Measurements from ENCODE around the gene WNT7A.

WNT7A gene

DNA sequence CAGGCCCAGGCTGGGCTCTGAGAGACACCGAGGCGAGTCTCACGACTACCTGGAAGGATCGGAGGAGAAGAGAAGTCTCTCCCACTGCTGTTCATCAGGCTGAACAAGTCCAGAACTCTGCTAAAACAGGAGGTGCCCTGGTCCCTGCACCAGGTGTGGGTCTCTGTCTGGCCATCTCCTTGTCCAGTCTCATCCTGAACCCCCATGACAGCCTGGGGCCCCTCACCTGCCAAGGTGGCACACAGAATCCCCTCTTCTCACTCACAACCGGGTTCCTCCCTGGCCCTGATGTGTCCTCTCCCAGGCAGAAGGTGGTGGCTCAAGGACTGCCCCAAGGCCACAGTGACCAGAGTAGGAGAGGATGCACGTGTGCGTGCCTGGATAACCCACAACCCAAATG, 34.1 kb downstream of the WNT7A start:
- DNase-seq (ENCODE audit: low spot score): no peak

DNA sequence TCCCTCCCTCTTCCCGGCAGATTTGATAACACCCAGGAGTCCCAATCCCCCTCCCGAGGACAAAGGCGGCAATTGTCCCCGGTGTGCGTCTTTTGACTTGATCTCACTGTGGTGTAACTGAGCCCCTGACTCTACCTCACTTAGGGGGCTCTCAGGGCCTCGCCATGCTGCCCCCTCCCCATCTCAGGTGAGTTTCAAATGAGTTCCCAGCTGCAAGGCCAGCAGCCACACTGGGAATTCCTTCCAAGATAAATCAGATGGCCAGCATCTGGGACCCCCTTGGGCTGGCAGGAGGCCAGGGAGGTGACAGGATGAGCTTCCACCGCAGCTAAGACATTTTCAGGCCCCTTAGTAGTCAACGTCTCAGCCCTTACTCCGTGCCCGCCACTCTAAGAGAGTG, 35.0 kb downstream of the WNT7A start:
- no peak for DNase-seq (ENCODE audit: low spot score)

DNA sequence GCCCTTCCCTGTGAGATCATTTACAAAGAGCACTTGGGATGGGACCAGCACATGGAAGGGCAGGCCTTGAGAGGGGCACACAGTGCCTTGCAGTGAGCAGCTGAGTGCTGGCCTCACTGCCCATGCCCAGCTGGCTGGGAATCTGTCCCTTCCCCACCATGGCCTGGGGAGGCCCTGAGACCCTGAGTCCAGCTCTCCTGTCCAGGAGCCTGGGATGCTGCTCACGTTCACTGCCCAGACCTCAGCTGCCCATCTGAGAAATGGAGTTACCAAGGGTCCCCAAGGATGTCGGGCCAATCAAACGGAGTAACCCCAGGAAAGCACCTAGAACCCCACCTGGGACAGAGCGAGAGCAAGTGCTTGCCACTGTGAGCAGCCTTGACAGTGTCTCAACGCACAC, 35.6 kb downstream of the WNT7A start:
- DNase-seq (ENCODE audit: low spot score): no peak

DNA sequence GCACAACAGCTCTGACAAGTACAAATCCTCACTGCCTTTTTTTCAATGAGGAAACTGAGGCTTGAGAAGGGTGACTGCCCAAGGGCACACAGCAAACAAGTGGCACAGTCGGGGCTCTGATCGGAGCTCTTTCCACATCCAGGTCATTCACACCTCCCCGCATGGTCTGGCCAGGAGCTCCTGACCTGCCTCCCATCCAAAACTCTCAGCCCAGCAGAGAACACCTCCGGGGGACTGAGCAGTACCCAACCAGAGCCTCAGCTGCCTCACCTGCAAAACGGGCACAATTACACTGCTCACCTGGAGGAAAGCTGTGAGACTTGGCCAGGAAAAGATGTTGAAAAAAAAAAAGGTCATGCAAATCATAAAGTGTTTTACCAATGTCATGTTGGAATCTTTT, 36.5 kb downstream of the WNT7A start:
- DNase-seq (ENCODE audit: low spot score): no peak

DNA sequence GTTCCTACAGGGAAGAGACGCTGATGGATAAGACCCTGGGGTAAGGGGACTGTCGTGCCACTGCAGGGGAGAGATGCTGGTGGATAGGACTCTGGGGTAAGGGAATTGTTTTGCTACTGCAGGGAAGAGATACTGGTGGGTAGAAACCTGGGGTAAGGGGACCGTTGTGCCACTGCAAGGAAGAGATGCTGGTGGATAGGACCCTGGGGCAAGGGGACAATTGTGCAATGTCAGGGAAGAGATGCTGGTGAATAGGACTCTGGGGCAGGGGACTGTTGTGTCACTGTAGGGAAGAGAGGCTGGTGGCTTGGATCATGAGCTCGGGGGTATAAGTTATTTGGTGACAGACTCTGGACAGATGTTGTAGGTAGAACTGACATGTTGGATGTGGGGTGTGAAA, 37.6 kb downstream of the WNT7A start:
- no peak for DNase-seq (ENCODE audit: low spot score)

DNA sequence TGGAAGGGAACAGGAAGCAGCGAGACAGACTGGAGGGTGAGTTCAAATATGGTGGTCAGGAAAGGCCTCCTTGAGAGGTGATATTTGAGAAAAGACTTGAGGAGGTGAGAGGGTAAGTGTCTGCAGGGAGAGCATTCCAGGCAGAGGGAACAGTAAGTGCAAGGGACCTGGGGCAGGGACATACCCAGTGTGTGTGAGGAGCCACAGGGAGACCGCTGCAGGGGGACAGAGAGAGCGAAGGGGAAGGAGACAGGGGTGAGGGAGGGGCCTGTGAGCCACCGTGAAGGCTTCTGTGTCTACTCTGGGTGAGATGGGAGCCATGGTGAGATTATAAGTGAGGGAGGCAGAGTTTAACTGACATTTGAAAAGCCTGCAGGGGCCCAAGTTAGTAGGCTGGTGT, 38.0 kb downstream of the WNT7A start:
- DNase-seq (ENCODE audit: low spot score): no peak

DNA sequence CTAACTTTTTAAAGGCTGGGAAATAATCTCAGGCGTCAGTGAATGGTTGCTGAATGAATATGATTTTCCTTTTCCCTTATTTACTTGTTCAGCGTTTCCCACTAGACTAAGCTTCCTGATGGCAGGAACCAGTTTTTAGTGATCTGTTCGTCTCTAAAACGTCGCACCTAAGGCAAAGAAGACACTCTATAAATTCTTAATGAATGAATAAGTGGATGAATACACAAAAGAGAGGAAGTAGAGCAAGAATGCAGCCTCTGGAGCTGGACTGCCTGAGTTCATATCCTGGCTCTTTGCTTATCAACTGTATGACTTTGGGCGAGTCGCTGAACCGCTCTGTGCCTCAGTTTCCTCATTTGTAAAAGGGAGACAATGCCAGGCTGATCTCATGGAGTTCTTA, 38.7 kb downstream of the WNT7A start:
- no peak for DNase-seq (ENCODE audit: low spot score)

DNA sequence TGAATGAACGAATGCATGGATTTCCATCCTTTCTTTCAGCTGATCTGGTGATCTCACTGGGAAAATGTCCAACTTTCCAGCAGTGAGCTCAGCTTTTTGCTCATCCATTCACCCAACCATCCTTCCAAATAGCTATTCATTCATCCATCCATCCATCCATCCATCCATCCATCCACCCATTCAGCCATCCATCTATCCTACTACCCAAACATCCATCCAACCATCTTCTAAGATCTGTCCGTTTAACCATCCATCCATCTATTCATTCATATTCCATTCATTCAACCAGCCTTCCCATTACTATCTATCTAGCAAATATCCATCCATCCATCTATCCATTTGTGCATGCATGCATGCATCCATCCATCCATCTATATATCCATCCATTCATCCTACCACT, 39.4 kb downstream of the WNT7A start:
- no peak for DNase-seq (ENCODE audit: low spot score)

DNA sequence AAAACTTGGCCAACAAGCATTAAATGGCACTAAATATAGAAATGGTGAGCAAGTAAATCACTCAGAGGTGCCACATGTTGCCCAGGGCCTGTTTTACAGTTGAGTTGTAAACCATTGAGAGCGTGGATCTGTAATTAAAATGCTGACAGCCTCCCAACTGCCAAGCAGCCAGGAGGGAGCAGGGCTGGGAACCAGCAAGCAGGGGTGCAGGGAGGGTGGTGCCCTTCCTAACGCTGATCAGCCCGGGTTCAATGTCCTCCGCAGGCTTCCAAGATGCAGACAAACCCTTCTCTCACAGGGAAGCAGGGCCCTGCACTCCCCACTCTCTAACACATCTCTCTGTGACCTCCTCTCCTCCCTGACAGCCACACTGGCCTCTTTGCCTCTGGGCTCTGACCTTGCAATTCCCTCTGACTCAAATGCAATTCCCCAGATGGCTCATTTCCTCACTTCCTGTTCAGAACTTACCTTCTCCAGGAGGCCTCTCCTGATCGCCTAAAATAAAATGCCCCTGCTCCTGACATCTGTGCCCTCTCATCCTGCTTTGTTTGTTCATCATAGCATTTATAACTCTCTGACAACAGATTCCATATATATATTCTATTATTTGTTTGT, 40.0 kb downstream of the WNT7A start:
- no peak for DNase-seq (ENCODE audit: low spot score)

DNA sequence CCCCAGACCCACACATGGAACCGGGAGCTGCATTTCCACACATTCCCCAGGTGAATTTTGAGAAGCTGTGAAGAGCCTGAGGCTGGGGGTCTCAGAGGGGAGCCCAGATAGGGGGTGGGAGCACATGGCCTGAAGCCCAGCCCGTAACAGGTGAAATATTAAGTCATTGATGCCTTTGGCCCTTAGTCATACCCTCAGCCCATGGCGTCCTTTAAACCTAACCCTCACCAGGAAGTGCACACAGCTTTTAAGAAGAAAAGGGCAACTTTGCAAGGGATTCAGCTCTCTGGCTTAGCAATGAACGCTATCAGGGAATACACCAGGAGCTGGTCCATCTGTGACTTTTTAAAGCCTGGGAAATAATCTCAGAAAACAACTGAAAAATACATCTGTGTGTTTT, 40.6 kb downstream of the WNT7A start:
- no peak for DNase-seq (ENCODE audit: low spot score)

DNA sequence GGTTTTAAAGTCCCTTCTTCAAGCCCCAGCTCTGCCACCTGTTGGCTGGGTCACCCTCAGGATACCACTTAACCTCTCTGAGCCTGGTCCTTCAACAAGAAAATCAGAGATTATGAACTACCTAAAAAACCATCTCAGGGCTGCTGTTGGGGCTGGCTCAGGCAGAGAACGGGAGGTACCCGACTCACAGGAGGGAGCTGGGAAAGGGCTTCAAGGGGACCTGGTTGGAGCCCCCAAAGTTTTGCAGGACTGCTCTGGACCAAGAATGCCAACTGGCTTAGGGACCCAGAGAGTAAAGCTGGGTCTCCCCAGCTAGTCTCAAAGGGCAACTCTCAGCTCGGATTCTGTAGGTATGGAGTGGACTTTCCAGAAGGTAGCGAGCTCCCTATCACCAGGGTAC, 41.5 kb downstream of the WNT7A start:
- no peak for DNase-seq (ENCODE audit: low spot score)

DNA sequence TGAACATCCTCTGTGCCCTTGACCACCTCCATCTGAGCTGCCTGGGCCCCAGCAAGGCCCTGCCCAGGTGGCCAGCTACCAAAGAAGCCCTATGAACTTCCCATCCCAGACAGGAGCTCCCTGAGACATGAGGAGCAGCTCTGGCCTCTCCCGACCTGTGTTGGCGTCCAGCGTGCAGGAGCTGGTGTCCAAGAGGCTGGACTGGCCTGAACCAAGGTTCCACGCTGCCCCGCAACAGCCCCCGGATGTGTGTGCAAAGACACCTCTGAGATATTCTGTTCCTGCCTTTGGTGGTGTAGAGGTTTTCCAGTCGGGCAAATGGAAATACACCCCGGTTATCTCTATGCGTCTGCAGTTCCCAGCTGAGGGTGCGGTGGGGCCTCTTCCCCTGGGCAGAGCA, 42.1 kb downstream of the WNT7A start:
- no peak for DNase-seq (ENCODE audit: low spot score)

DNA sequence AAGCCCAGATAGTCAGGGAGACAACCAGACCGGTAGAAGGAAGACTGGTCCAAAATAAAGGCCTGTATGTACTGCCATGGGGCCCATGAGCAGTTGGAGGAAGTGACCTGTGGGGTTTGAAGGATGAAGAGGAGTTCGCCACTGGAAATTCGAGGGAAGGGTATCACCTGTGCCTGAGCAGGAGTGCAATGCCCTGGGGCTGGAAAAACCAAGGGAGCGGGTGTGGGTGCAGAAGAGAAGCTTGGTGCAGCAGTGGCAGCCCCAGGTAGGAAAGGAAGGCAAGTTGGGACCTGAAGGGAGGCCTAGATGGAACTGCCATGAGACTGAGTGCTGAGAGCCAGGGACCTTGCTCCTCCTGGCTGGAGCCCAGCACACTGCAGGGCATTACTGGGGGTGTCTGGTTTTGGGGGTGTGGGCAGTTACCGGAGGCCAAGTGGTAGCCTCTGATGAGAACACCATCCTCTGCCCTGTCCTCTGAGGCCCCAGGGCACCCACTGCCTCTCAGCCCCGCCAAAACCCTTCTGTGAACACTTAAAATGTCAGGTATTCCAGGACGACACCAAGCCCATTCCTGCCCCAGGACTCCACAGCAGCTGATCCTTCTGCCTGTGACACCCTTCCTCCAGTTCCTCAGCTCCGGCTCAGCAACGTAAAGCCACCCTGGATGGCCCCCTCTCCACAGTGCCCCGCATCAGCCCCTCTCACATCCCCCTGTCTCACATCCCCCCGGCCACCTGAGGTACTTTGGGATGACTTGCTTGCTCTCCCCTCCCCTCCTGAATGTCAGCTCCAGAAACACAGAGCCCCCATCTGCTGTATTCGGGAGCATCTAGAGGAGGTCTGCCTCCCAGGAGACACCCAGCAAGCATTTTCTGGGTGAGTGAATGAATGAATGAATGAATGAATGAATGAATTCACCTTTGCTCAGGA, 42.9 kb downstream of the WNT7A start:
- DNase-seq (ENCODE audit: low spot score): no peak

DNA sequence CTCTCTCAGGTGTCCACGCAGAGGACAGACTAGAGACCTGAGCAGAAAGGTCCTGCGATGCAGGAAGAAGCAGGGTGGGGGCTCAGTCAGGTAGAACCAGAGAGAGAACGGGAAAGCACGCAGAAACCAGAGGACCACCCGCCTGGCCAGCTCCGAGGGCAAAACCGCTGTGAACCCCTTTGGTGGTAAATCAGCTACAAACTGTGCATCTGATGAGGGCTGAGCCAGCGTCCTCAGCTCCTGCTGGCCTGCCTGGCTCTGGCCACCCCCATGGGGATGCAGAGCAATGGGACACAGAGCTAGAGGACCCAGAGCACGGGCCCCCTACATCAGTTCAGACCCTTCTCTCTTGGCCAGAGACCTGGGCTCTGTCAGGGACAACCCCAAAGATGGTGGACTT, 44.6 kb downstream of the WNT7A start:
- DNase-seq (ENCODE audit: low spot score): no peak

DNA sequence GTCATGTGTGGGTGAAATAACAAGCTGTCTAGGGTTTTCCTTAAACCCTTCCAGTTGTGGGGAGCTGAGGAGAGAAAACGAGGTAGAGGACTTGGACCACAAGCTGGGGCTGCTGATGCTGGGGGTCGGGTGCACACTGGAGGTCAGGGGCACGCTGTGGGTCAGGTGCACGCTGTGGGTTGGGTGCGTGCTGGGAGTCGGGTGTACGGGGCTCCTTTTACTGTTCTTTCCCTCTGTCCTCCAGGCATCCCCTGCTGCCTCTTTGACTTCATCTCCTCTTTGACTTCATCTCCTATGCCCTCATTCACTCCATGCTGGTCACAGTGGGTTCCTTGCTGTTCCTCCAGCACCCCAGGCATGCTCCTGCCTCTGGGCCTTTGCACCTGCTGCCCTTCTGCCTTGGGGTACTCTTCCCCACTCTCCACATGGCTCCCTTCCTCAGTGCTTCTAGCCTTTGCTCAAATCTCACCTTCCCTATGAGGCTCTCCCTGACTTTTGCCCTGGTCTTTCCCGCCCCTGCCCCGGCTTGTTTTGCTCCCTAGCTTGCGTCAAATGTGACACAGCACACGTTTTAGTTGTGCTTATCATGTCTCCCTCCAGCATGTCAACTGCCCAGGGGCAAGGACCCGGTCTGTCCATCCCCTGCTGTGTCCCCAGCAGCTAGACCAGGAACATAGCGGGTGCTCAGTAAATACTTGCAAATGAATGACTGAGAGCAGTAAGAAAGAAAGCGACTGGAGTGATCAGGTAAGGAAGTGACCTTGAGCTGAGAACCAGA, 45.4 kb downstream of the WNT7A start:
- DNase-seq (ENCODE audit: low spot score): no peak

DNA sequence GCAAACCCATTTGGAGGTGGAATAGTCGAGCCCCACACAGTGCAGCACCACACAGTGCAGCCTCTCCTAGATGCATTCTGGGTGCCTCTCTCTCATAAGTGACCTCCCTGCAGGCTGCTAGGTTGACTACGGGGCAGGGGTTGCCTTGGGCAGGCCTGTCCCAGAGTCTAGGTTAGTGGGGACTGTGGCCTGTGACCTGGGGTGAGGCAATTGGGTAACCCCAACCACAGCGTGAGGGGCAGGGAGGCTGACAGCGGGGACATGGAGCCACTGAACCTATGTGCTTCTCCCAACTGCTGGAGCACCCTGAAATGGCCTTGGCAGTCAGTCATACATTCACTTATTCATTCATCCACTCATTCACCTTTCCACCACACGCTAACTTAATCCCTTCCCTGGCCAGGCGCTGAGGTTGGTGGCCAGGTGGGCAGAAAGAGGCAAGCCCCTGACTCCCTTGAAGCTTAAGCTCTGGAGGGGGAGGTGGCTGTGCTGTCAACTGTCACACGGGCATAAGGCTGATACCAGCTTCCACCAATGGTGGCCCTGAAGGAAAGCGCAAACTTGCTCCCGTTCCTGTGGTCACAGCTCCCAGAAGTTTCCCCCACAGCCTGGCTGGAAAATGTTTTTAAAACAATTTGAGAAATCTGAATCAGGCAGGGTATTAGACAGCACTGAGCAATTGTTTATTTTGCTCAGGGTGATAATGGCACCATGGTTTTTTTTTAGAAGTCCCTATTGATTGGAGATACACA, 46.2 kb downstream of the WNT7A start:
- DNase-seq (ENCODE audit: low spot score): no peak

DNA sequence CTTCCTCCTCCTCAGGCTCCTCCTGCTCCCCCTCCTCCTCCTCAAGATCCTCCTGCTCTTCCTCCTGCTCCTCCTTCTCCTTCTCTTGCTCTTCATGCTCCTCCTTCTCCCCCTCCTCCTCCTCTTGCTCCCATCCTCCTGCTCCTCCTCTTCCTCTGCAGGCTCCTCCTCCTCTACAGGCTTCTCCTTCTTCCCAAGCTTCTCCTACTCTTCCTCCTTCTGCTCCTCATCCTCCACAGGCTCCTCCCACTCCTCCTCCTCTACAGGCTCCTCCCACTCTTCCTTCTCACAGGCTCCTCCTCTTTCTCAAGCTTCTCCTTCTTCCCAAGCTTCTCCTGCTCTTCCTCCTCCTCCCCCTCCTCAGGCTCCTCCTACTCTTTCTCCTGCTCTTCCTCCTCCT, 47.7 kb downstream of the WNT7A start:
- DNase-seq (ENCODE audit: low spot score): no peak

DNA sequence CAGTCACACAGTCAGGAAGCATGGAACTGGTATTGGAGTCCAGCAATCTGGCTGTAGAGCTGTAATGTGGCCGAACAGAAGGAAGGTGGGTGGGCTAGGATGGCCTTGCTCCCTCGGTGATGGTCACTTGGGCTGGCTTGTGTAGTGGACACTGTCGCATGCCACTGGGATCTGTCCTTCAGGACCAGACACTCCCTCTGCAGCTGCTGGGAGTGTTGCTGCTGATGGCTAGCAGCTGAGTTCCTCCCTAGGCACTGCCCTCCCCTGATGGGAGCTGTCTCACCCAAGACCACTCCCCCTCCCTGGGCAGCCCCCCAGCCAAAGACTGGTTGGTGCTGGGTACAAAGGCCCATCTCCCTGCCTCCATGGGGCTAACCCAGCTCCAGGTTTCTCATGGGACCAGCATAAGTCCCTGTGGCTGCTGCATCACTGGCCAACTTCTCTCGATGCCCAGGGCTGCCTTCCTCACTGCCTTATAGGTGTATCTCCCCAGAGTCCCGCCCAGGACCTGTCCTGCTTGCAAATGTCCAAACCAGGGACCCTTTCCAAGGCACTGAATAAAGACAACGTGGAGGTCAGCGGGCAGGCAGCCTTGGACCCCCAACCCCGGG, 48.4 kb downstream of the WNT7A start:
- no peak for DNase-seq (ENCODE audit: low spot score)

DNA sequence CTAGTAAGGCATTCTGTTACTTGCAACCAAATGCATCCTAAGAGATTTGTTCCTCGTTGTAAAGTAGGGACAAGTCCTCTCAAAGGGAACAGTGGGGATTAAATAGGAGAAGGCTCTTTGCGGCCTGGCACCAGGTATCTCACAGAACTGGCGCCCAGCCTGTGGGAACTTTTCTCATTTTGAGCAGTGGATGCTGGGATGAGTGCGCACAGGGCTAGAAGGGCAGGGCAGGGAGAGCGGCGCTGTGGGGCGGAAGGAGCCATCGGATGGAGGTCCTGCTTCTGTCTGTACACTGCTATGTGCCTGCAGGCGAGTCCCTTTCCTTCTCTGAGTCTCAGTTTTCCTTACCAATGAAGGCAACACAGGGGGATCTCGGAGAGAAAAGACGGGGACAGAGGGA, 50.6 kb downstream of the WNT7A start:
- DNase-seq (ENCODE audit: low spot score): no peak

DNA sequence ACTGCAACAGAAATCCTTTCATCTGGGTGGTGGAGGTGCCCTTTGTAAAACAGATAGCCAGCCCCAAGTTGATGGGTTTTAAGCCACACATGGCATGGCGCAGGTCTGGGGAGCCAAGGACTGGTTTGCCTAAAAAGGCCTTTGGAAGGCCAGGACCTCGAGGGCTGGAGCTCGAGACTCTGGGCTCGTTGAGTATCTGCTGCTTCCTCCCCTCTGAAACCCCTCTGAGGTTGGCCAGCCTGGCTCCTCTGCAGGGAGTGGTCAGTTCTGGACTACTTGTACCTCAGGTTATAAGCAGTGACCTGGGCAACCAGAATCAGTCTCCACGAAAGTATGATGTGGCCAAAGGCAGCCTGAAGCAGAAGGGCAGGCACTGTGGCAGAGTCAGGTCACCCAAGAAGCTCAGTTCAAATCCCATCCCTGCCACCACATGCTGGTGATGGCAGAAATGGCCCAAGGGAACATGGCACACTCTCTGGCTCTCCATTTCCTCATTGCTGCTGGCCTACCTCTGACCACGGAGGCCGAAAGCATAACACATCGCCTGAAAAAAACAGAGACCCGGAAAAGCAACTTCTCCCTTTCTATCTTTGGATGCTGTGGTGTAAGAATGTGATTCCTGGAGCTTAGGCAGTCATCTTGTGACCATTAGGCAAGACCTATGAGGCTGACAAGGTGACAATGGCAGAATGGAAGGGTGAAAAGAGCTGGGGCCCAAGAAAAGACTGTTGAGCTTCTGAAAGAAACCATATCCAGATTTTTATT, 51.2 kb downstream of the WNT7A start:
- no peak for DNase-seq (ENCODE audit: low spot score)

DNA sequence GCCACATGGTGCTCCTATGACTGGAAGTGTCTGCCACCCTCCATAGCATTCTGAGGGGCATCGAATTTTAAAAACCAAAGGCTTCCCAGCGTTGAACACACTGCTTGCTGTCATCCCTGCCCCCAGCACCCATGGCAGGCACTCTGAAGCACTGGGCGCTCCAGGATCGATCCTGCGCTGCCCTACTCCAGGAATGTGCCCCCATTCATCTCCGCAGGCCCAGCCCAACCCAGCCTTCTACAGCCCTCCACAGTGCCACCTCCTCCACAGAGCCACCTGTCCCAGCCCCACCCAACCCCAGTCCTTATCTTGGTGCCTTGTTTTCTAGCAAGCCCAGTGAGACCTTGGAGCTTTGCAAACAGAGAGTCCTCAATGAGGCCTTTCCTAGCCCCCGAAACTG, 52.2 kb downstream of the WNT7A start:
- no peak for DNase-seq (ENCODE audit: low spot score)

All from iPS-NIHi11 (cell line).